Ectodermal cell (in vitro differentiated cells): ENCODE measurements around the gene BFSP1.

Source experiments
- H3K27ac ChIP-seq: 2 replicates; pipeline ENCODE4 v1.7.0; 2013; ENCODE audit warnings: mild to moderate bottlenecking, low read depth, low read length; ENCODE audit not compliant: insufficient read depth, poor library complexity, severe bottlenecking
- H3K27me3 ChIP-seq: 2 replicates; pipeline ENCODE4 v1.7.0; 2013; ENCODE audit warnings: mild to moderate bottlenecking, low read length; ENCODE audit not compliant: insufficient read depth, control insufficient read depth, poor library complexity, severe bottlenecking
- H3K36me3 ChIP-seq: one replicate; pipeline ENCODE4 v1.7.0; 2013; ENCODE audit warnings: low read length; ENCODE audit not compliant: control insufficient read depth, insufficient read depth
- H3K4me1 ChIP-seq: one replicate; pipeline ENCODE4 v1.7.0; 2013; ENCODE audit warnings: low read length; ENCODE audit not compliant: control insufficient read depth, insufficient read depth
- H3K4me3 ChIP-seq: 2 replicates; pipeline ENCODE4 v1.7.0; 2013; ENCODE audit warnings: low read depth, low read length, control low read depth; ENCODE audit not compliant: insufficient read depth
- H3K9me3 ChIP-seq: 2 replicates; pipeline ENCODE4 v1.7.0; 2013; ENCODE audit warnings: mild to moderate bottlenecking, low read length, moderate library complexity; ENCODE audit not compliant: control insufficient read depth
- WGBS, 2 experiments: methylation state at CpG; one replicate each; pipeline ENCODE4 v1.1.7; 2013; ENCODE audit warnings: missing lambda C conversion rate in 2 of 2; 5-methylcytosine and 5-hydroxymethylcytosine counted together

BFSP1 gene

DNA sequence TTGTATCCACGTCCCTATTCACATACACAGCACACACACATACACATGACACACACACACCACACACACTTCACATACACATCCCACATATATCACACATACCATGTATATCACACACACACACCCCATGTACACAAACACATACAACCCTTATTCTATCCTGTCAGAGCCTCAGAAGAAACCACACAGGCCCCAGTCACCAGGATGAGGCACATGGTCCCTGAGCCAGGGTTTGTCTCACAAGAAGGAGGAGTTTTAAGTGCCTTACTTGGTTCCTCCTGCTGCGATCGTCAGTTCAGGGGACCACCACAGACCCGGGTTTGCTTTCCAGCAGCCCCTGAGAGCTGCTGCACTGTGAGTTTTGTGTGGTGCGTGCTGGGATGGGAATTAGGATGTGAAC, 23.6 kb downstream of the BFSP1 start:
- H3K4me1 ChIP-seq, result no peaks in the 10 kb centered on the region
- H3K4me3 ChIP-seq, result no peak overlapping the region
- WGBS, 2 experiments, result 91 to 92% methylated on average over 5 of the region's 5 CpGs
- H3K36me3 ChIP-seq, result no peaks in the 10 kb centered on the region
- H3K27me3 ChIP-seq, result peaks cover 13% of the 10 kb centered on the region
- no peak overlapping the region for H3K27ac ChIP-seq
- no peaks in the 10 kb centered on the region for H3K9me3 ChIP-seq

- peaks cover 13% of the 10 kb centered on the region for H3K27me3 ChIP-seq
- H3K27ac ChIP-seq, result no peak overlapping the region
- WGBS, 2 experiments, result no CpG with 5 or more reads among the region's 2 CpGs
These were observed 24.1 kb downstream of the BFSP1 start for GRCh38 chr20:17507032-17507431.

DNA sequence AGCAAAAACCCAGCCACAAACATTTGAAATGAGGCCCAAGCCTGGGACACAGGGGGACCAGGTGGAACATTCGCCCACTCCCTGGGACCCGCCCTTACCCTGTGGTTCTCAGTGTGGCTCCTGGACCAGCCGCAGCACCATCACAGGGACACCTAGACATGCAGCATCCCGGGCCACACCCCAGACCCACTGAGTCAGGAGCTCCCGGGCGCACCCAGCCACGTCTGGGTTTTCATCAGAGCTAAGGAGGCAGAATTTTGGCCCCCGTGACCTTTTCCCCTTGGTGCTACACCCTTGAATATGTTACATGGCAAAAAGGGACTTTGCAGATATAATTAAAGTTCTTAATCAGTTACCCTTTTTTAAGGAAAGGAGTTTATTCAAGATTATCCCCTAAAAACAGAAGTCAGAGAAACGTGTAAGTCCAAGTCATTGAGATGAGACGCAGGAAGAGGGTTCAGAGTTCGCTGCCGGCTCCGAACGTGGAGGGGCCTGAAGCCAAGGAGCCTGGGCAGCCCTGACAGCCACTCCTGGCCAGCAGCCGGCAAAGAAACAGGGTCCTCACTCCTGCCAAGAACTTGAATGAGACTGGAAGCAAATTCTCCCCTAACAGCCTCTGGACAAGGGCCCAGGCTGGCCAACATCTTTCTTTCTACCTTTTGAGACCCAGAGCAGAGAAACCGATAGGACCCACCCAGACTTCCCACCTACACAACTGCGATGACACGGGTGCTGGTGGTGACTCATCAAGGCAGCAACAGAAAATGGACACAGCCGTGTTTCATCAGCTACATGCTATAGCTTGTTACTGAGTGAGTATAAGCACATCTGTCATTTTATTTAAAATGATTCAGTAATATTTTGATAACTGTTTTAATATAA, 25.3 kb downstream of the BFSP1 start:
- WGBS, 2 experiments, result 95 to 96% methylated on average over 19 of the region's 19 CpGs
- Histone ChIP-seq H3K36me3 (no peaks in the 10 kb centered on the region), H3K4me3 (peak overlapping the region; percentile 22), H3K4me1 (no peaks in the 10 kb centered on the region), H3K27ac (no peak overlapping the region), H3K27me3 (peaks cover 13% of the 10 kb centered on the region), H3K9me3 (no peaks in the 10 kb centered on the region)

More at GRCh38 chr20:17507032-17507431, 24.1 kb downstream of the BFSP1 start:
- Histone ChIP-seq H3K4me3 (no peak overlapping the region), H3K9me3 (no peaks in the 10 kb centered on the region), H3K36me3 (no peaks in the 10 kb centered on the region), H3K4me1 (no peaks in the 10 kb centered on the region)

GRCh38 chr20:17504898-17505635, 26.1 kb downstream of the BFSP1 start:
- H3K4me3 ChIP-seq, result peak overlapping the region; percentile 22
- peaks cover 13% of the 10 kb centered on the region for H3K27me3 ChIP-seq
- H3K9me3 ChIP-seq, result no peaks in the 10 kb centered on the region
- H3K27ac ChIP-seq, result no peak overlapping the region
- H3K4me1 ChIP-seq, result no peaks in the 10 kb centered on the region
- H3K36me3 ChIP-seq, result no peaks in the 10 kb centered on the region
- WGBS, 2 experiments, result 12 to 16% methylated on average over 30 of the region's 30 CpGs

GRCh38 chr20:17504066-17504897, 26.9 kb downstream of the BFSP1 start:
- no peaks in the 10 kb centered on the region for H3K9me3 ChIP-seq
- WGBS, 2 experiments, result 64 to 65% methylated on average over 23 of the region's 23 CpGs
- no peak overlapping the region for H3K27ac ChIP-seq
- no peak overlapping the region for H3K4me3 ChIP-seq
- no peaks in the 10 kb centered on the region for H3K4me1 ChIP-seq
- peaks cover 13% of the 10 kb centered on the region for H3K27me3 ChIP-seq
- H3K36me3 ChIP-seq, result no peaks in the 10 kb centered on the region

- no peaks in the 10 kb centered on the region for H3K4me1 ChIP-seq
- 86 to 90% methylated on average over 5 to 6 of the region's 6 CpGs for WGBS, 2 experiments
- no peak overlapping the region for H3K4me3 ChIP-seq
- no peak overlapping the region for H3K27ac ChIP-seq
- H3K9me3 ChIP-seq, result no peaks in the 10 kb centered on the region
- peaks cover 13% of the 10 kb centered on the region for H3K27me3 ChIP-seq
- no peaks in the 10 kb centered on the region for H3K36me3 ChIP-seq
These were observed 27.7 kb downstream of the BFSP1 start for GRCh38 chr20:17503301-17504065.

DNA sequence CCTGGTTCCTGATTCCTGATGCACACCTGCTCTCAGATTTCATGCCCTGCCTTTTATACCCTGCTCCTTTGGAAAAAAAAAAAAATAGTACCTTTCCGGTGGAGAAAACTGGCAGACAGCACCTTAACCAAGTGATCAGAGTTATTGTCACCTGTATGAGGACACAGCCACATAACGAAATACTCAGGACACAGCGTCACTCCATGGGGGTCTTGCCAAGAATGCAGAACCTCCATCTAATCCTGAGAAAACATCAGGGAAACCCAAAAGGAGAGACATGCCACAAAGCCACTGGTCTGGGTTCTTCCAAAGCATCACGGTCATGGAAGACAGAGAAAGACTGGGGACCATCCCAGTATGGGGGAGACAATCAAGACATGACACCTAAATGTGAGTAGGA, 29.1 kb downstream of the BFSP1 start:
- Histone ChIP-seq H3K27me3 (peaks cover 13% of the 10 kb centered on the region), H3K27ac (no peak overlapping the region), H3K4me3 (no peak overlapping the region), H3K36me3 (no peaks in the 10 kb centered on the region), H3K4me1 (no peaks in the 10 kb centered on the region), H3K9me3 (no peaks in the 10 kb centered on the region)
- 76 to 78% methylated on average over 4 of the region's 4 CpGs for WGBS, 2 experiments

DNA sequence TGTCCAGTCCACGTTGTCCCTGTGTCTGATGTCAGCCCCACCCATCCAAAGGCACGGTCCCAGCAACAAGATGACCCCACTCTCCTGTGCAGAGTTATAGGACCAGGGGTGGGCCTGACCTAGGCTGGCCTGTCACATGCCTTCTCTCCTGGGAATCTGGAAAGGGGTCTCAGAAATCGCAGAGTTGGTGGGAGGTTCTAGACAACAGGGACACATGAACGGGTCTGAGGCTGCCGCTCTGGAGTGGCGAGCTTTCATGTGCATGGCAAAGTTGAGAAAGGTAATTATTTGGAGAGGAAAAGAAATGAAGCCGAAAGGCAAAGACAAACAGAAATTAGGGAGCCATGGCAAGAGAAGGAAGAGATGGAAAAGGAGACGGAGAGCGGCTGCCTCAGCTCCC, 29.5 kb downstream of the BFSP1 start:
- peaks cover 10% of the 10 kb centered on the region for H3K27me3 ChIP-seq
- H3K27ac ChIP-seq, result no peak overlapping the region
- WGBS, 2 experiments, result 91 to 95% methylated on average over 9 of the region's 9 CpGs

DNA sequence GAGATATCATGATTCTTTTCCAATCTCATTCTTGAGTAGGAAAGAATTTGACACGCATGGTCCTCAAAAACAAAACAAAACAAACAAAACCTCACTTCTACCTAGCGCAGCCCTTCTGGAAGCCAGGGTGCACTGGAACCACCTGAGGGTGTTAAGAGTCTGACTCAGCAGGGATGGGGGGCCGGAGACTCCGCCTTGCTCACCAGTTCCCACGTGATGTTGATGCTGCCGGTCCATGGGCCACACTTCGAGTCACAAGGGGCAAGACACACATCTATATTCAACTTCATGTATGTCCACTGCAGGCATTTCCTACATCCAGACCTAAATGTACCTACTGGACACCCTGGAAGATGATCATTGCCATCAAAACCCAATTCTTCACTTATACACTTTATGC, 30.4 kb downstream of the BFSP1 start:
- no peak overlapping the region for H3K4me3 ChIP-seq

More for the DNA sequence above, 29.5 kb downstream of the BFSP1 start:
- no peaks in the 10 kb centered on the region for H3K36me3 ChIP-seq
- no peaks in the 10 kb centered on the region for H3K4me1 ChIP-seq
- no peak overlapping the region for H3K4me3 ChIP-seq
- H3K9me3 ChIP-seq, result no peaks in the 10 kb centered on the region

More for the DNA sequence above, 30.4 kb downstream of the BFSP1 start:
- Histone ChIP-seq H3K9me3 (no peaks in the 10 kb centered on the region), H3K27ac (no peak overlapping the region), H3K4me1 (no peaks in the 10 kb centered on the region), H3K27me3 (peaks cover 5% of the 10 kb centered on the region), H3K36me3 (no peaks in the 10 kb centered on the region)
- 89 to 91% methylated on average over 7 of the region's 7 CpGs for WGBS, 2 experiments
